Measurements from ENCODE around the gene SPTAN1. TPM values are rescaled to one million over a fixed set of nuclear protein-coding genes. Genes with fewer than 3 reads are reported as not detected.

SPTAN1 gene
- total and polyA plus RNA-seq, 2 of the 4 experiments (the other 2 are of a cell fraction): 275 to 327 TPM

DNA sequence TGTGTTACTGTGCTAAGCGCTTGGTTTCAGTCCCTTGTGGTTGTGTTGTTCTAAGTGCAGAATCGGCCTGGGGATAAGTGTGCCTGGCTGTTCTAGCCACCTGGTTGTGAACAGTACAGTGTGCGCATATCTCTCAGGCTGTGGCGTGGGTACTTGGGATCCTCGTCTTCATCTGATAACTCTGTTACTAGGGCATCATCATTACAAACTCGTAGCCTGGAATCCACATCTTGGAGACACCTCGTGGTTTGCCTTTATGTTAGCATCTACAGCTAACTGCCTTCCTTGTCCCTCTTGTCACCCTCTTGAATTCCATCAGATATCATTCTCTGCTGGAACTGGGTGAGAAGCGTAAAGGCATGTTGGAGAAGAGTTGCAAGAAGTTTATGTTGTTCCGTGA lies 41.5 kb downstream of the SPTAN1 start:
- Histone ChIP-seq H2AK5ac (ENCODE audit: low read depth, low read length) (no peak overlapping the region), H3K4me2 (ENCODE audit: low read depth, low read length) (no peak overlapping the region), H3K9me1 (ENCODE audit: insufficient read depth, low read length) (no peaks in the 10 kb centered on the region), H2BK15ac (ENCODE audit: low read depth, low read length) (no peak overlapping the region), H3K4me3 (ENCODE audit: insufficient read depth, low read depth, low read length) (no peak overlapping the region), H3K79me1 (ENCODE audit: low read depth in 1 of 2, low read length in 2 of 2) (peaks cover 13 to 20% of the 10 kb centered on the region in 2 experiments), H2BK20ac (ENCODE audit: low read depth, low read length) (no peak overlapping the region), H3K36me3 (ENCODE audit: control insufficient read depth, insufficient read depth, low read length) (peaks cover 64% of the 10 kb centered on the region), H3K18ac (ENCODE audit: low read depth, low read length) (no peak overlapping the region), H4K8ac (ENCODE audit: low read depth in 2 of 2, low read length in 2 of 2) (no peak overlapping the region), H3K9me3 (ENCODE audit: control insufficient read depth, insufficient read depth, low read length) (no peaks in the 10 kb centered on the region), H3K27ac (ENCODE audit: insufficient read depth, low read length) (no peak overlapping the region), H2BK120ac (ENCODE audit: low read depth, low read length) (no peak overlapping the region), H3K27me3 (ENCODE audit: control insufficient read depth, insufficient read depth, low read length) (no peaks in the 10 kb centered on the region), H4K5ac (ENCODE audit: low read depth, low read length) (no peak overlapping the region), H2AFZ (replicated peaks; ENCODE audit: low read length, poor library complexity) (no peak overlapping the region), H2BK5ac (ENCODE audit: low read depth, low read length, poor library complexity, severe bottlenecking) (no peak overlapping the region), H2AK9ac (replicated peaks; ENCODE audit: low read depth, low read length, poor library complexity) (no peak overlapping the region), H3K14ac (replicated peaks; ENCODE audit: low read depth, low read length) (no peak overlapping the region), H3K56ac (ENCODE audit: extremely low read depth, insufficient read depth, low read length) (no peak overlapping the region), H3K9ac (ENCODE audit: low read depth, low read length) (no peak overlapping the region), H4K91ac (ENCODE audit: insufficient read depth, low read depth, low read length) (no peak overlapping the region), H3K23ac (ENCODE audit: low read depth, low read length) (no peak overlapping the region), H3K4me1 (ENCODE audit: control insufficient read depth, insufficient read depth, low read length) (no peaks in the 10 kb centered on the region), H3K4ac (ENCODE audit: low read depth, low read length) (no peak overlapping the region), H4K20me1 (ENCODE audit: insufficient read depth, low read length) (0 out of 2 replicates have a peak, but pooled peaks cover 4% of the 10 kb centered on the region)
- BruUV-seq (replicated peaks): no TSS peak
- CTCF ChIA-PET: interaction anchor here (0.6 kb wide), 1 partner anchor 52 kb away, joined by 3 read pairs; no protein-coding TSS in a partner anchor
- dilution Hi-C loops (cut with HindIII; ENCODE audit: low sequenced_read_pairs, unreplicated experiment): no loop called here
- TF ChIP-seq, protein P1, sequence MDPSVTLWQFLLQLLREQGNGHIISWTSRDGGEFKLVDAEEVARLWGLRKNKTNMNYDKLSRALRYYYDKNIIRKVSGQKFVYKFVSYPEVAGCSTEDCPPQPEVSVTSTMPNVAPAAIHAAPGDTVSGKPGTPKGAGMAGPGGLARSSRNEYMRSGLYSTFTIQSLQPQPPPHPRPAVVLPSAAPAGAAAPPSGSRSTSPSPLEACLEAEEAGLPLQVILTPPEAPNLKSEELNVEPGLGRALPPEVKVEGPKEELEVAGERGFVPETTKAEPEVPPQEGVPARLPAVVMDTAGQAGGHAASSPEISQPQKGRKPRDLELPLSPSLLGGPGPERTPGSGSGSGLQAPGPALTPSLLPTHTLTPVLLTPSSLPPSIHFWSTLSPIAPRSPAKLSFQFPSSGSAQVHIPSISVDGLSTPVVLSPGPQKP (IDR thresholded peaks at IDR 0.05; ENCODE audit: borderline replicate concordance, low read depth, low read length): no peak
- TF ChIP-seq RAD21 (IDR thresholded peaks at IDR 0.05; ENCODE audit: low read length) (no peak), MAZ (IDR thresholded peaks at IDR 0.05; ENCODE audit: borderline replicate concordance, low read depth, low read length) (no peak), BHLHE40 (IDR thresholded peaks at IDR 0.05; ENCODE audit: low read depth, low read length) (no peak), RCOR1 (IDR thresholded peaks at IDR 0.05; ENCODE audit: insufficient replicate concordance, low read length) (no peak), NFE2L2 (IDR thresholded peaks at IDR 0.05; ENCODE audit: low read depth, low read length) (no peak)
- TF ChIP-seq, protein P2, sequence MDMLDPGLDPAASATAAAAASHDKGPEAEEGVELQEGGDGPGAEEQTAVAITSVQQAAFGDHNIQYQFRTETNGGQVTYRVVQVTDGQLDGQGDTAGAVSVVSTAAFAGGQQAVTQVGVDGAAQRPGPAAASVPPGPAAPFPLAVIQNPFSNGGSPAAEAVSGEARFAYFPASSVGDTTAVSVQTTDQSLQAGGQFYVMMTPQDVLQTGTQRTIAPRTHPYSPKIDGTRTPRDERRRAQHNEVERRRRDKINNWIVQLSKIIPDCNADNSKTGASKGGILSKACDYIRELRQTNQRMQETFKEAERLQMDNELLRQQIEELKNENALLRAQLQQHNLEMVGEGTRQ (IDR thresholded peaks at IDR 0.05; ENCODE audit: low read depth, low read length): no peak
- POLR2A ChIA-PET (ENCODE audit: unreplicated experiment): no interaction called here
- in situ Hi-C loops (cut with MboI; ENCODE audit: low sequenced_read_pairs): no loop called here
- ATAC-seq (ENCODE audit: low read depth): no peak
- DNase-seq: no peak
- intact Hi-C loops (cut with micrococcal nuclease): no loop called here
- 100% methylated on average over 3 of the region's 9 CpGs; no CpG with 5 or more reads in 1 of the 2 experiments for WGBS, 2 experiments (ENCODE audit: extremely low coverage in 2 of 2, insufficient read length in 1 of 2)
